NB4 (cell line): ENCODE measurements around the gene PROC.

ENCODE experiments used
- POLR2A ChIP-seq: IDR thresholded peaks from 2 replicates; pipeline ENCODE4 v1.6.1; 2011; ENCODE audit warnings: mild to moderate bottlenecking; ENCODE audit not compliant: insufficient read length; ENCODE audit errors: extremely low read depth
- TF ChIP-seq, protein P1 (sequence below): IDR thresholded peaks from one replicate; pipeline ENCODE4 v1.5.1; 2012; ENCODE audit warnings: low read depth, low read length

DNA sequence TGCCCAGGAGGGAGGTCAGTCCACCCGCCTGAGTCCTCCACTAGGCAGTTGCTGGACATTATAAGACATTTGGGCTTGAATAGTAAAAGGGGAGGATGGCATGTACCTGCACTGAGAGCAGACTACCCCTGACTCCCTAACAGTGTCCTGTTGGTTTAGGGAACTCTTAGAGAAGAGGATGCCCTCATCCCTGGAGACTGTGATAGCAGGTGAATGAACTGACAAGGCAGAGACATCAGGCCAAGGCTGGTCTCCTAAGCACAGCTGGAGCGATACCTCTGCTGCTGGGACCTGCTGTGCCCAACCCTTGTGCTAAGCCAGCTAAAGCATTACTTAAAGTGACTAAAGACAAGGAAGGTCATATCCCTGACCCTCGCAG is 34.8 kb downstream of the PROC start:
- no peak for TF ChIP-seq POLR2A
- TF ChIP-seq, protein P1, sequence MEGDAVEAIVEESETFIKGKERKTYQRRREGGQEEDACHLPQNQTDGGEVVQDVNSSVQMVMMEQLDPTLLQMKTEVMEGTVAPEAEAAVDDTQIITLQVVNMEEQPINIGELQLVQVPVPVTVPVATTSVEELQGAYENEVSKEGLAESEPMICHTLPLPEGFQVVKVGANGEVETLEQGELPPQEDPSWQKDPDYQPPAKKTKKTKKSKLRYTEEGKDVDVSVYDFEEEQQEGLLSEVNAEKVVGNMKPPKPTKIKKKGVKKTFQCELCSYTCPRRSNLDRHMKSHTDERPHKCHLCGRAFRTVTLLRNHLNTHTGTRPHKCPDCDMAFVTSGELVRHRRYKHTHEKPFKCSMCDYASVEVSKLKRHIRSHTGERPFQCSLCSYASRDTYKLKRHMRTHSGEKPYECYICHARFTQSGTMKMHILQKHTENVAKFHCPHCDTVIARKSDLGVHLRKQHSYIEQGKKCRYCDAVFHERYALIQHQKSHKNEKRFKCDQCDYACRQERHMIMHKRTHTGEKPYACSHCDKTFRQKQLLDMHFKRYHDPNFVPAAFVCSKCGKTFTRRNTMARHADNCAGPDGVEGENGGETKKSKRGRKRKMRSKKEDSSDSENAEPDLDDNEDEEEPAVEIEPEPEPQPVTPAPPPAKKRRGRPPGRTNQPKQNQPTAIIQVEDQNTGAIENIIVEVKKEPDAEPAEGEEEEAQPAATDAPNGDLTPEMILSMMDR, result no peak
